Measurements from ENCODE around the gene ACP7.

The ACP7 gene, protein sequence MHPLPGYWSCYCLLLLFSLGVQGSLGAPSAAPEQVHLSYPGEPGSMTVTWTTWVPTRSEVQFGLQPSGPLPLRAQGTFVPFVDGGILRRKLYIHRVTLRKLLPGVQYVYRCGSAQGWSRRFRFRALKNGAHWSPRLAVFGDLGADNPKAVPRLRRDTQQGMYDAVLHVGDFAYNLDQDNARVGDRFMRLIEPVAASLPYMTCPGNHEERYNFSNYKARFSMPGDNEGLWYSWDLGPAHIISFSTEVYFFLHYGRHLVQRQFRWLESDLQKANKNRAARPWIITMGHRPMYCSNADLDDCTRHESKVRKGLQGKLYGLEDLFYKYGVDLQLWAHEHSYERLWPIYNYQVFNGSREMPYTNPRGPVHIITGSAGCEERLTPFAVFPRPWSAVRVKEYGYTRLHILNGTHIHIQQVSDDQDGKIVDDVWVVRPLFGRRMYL

DNA sequence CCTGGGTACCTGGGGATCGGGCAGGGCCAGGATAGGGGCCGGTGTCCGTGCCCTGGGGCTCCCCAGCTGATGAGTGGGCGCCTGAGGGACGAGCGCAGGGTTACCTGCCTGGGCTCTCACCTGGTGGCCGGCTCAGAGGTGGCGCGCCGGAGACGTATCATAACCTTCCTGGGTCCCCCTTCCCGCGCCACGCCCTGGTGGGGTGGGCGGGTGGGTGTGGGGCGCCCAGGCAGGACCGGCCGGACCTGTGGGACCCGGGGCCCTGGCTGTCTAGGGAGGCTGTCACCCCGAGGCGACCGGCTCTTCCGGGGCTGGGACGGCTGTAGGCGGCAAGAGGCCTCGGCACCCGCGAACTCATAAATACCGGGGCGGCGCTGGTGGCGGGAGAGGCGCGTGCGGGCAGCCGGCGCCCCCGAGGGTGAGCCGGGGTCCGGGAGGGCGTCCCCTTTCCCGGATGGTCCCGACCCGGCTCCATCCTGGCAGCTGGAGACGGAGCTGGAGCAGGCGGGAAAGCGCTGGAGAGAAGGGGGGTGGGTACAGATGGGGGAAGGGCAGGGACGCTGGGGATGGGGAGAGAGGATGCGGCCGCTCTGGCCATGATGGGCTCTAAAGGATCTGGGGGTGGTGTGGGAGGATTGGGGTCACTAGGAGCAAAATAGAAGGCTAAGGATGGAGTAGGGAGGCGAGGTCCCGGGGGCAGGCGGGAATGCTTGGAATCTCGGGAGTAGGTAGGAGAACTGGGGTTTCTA is at the start of gene ACP7:
ACP7 (plus strand) TSS at position 386 of the 749 bp plus-strand sequence. CDS start 902 bp downstream, outside the sequence.
- TF ChIP-seq GATA3 (IDR thresholded peaks at IDR 0.05; ENCODE audit: low read depth, low read length) (no peak), GATA2 (IDR thresholded peaks at IDR 0.05; ENCODE audit: low read depth, low read length) (no peak)

DNA sequence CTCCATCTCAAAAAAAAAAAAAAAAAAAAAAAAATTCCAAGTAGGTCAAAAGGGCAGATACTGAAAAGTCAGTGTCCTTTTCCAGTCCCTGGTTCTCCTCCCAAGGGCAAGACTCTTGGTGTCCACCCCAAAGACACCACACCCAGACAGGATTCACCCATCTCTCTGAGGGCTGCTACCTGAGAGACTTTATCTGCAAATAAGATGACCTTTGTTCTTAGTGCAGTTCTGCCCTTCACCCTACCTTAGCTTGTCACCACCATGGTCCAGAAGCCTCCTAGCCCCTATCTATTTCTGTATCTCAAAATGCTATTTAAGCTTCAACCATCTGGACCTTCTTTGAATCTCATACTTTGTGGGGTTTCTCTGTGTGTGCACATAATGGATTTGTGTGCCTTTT is 47.6 kb upstream of the ACP7 start:
- no peak for TF ChIP-seq GATA2 (IDR thresholded peaks at IDR 0.05; ENCODE audit: low read depth, low read length)
- no peak for TF ChIP-seq GATA3 (IDR thresholded peaks at IDR 0.05; ENCODE audit: low read depth, low read length)

DNA sequence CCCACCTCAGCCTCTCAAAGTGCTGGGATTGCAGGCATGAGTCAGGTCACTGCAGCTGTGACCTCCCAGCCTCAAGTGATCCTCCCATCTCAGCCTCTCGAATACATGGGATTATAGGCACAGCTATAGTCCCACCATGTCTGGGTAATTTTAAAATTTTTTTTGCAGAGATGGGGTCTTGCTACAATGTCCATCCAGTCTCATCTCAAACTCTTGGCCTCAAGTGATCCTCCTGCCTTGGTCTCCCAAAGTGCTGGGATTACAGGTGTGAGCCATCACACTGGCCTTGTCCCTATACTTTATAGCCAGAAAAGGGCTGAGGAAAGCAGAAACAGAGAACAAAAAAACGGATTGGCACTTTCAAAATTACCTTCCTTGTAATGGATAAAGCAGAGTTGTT is 47.0 kb upstream of the ACP7 start:
- TF ChIP-seq GATA2 (IDR thresholded peaks at IDR 0.05; ENCODE audit: low read depth, low read length), result no peak
- no peak for TF ChIP-seq GATA3 (IDR thresholded peaks at IDR 0.05; ENCODE audit: low read depth, low read length)

DNA sequence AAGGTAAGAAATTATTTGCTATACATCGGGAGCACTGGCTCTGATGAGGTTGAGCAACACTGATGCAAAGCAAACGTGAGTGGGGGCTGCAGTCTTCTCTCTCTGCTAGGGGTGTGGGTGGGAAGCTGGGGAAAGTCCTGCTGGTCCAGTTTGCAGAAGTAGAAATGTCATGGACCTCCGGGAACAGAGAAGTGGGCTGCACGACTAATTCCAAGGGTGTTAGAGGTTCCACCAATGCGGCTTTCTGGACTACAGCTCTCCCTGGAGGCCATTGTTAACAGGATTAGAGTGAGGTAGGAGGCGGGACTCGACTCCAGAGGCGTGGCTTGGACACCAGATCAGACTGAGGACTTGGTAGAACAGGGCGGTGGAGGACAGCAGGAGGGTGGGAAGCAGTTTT is 46.1 kb upstream of the ACP7 start:
- TF ChIP-seq GATA2 (IDR thresholded peaks at IDR 0.05; ENCODE audit: low read depth, low read length) (no peak), GATA3 (IDR thresholded peaks at IDR 0.05; ENCODE audit: low read depth, low read length) (no peak)

DNA sequence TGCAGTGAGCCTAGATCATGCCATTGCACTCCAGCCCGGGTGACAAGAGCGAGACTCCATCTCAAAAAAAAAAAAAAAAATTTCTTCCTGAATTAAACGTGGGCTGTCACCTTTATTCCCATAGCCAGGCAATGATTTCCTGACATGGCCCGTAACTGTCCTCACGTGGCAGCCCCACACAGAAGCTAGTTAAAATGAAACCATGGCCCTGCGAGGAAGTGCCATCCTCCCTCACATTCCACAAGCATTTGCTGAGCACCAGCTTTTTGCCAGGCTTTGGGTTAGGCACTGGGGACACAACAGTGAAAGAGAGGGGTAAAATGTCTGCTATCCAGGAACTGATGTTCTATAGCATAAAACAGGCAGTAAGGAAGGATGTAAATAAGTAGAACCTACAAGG is 38.7 kb upstream of the ACP7 start:
- TF ChIP-seq GATA2 (IDR thresholded peaks at IDR 0.05; ENCODE audit: low read depth, low read length) (no peak), GATA3 (IDR thresholded peaks at IDR 0.05; ENCODE audit: low read depth, low read length) (no peak)

DNA sequence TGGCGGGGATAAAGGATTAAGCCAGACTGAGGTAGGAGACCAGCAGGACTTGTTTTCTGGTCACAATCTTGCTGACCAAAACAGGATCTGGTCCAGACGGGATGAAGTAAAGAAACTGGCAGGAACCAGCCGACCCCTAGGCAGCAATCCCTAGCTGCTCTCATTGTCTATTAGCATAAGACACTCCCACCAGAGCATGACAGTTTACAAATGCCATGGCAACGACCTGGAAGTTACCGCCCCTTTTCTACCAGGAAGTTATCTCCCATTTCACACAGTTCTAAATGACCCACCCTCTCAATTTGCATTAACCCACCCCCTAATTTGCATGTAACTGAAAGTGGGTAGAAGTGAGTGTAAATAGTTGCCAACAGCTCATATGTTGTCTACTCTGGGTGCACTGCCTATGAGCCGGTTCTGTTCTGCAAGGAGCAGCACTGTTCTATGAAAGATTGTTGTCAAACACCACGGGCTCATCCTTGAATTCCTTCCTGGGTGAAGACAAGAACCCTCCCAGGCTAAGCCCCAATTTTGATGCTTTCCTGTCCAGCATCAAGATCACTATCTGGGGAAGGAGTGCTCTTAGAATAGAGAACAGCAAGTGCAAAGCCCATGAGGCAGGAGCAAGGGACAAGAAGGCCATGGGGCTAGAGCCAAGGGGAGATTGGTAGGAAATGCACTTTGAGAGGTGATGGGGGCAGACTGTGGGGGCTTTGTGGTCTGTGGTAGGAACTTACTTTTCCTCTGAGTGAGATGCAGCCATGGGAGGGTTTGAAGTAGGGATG is 37.9 kb upstream of the ACP7 start:
- TF ChIP-seq GATA3 (IDR thresholded peaks at IDR 0.05; ENCODE audit: low read depth, low read length), result no peak
- no peak for TF ChIP-seq GATA2 (IDR thresholded peaks at IDR 0.05; ENCODE audit: low read depth, low read length)

DNA sequence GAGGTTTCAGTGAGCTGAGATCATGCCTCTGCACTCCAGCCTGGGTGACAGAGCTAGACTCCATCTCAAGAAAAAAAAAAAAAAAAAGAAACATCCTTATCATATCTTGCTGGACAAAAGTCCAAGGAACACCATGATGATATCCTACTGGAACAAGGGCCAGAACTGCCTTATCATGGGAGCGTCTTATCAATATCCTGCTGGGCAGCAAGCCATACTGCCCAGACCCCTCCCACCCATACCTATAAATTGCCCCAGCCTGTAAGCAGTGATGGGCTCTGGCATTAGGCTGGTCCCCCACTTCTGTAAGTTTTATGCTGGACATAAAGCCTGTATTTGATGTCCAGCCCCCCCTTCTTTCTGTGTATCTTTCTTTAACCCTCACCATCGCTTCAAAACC is 37.1 kb upstream of the ACP7 start:
- no peak for TF ChIP-seq GATA3 (IDR thresholded peaks at IDR 0.05; ENCODE audit: low read depth, low read length)
- no peak for TF ChIP-seq GATA2 (IDR thresholded peaks at IDR 0.05; ENCODE audit: low read depth, low read length)

DNA sequence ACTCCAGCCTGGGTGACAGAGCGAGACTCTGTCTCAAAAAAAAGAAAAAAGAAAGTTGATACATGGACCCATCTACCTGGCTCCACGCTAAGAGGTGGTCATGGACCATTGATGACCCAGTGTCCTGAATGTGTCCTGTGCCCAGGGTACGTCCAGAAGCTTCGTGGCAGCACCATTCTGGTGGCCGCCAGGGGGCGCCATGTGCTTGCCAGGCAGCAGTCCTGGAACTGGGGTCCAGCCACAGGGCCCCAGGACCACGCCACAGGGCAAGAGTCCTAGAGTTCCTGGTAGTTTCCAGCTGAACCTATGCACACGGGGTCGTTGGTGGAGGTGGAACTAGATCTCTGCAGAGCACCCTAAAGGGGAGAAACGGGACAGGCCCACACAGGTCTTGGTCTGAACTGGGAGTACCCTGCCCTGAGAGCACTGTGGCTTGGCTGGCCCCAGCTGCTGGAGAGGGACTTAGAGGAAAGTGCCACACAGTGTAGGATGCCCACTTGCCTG is 31.9 kb upstream of the ACP7 start:
- TF ChIP-seq GATA3 (IDR thresholded peaks at IDR 0.05; ENCODE audit: low read depth, low read length), result no peak
- no peak for TF ChIP-seq GATA2 (IDR thresholded peaks at IDR 0.05; ENCODE audit: low read depth, low read length)

DNA sequence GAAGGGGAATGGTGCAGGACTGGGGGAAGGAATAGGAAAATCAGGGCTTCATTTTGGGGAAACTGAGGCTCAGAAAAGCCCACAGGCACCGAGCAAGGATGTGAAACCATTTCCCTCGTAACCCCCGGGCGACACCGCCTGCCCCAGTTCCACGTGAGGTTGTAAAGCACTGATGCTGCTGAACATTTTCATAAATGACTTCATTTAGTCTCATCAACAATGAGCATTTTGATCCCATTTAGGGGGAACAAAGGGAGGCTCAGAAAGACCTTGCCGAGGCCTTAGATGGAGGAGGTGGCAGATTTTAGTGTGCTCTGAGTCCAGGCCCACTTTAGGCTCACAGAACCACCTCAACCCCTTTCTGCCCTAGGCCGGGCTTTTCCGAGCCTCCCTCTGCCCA is 31.3 kb upstream of the ACP7 start:
- TF ChIP-seq GATA3 (IDR thresholded peaks at IDR 0.05; ENCODE audit: low read depth, low read length) (no peak), GATA2 (IDR thresholded peaks at IDR 0.05; ENCODE audit: low read depth, low read length) (no peak)

DNA sequence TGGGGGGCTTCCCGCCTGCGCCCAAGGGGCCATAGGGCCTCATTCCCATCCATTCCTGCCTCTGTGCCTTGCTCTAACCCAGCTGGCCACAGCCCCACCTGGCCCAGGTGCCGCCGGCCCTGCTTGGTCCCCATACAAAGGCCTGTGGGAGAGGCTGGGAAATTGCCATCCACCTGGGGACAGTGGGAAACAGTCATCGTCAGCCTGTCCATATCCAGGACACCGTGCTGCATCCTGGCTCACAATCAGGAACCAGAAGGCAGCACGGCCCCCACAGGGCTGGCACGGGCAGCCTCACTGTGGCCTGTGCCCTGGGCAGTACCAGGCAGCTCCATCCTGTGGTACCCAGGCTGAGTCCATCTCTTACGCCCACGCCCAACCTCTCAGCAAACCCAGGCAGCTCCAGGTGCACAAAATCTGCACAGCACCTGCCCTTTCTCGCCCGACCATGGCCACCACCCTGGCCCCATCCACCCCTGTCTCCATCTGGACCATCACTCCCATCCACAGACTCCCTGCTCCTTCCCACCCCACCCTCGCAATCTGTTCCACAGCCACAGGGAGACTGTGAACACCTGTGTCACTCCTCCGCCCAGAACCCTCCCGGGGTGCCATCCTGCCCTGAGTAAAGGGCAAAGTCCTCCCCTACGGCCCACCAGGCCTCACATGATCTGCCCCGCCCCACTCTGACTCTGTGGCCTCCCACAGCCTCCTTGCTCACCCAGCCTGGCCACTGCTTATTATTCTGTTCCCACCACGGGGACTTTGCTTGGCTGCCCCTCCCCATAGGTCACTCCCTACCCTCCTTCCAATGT is 30.7 kb upstream of the ACP7 start:
- TF ChIP-seq GATA3 (IDR thresholded peaks at IDR 0.05; ENCODE audit: low read depth, low read length) (no peak), GATA2 (IDR thresholded peaks at IDR 0.05; ENCODE audit: low read depth, low read length) (no peak)

DNA sequence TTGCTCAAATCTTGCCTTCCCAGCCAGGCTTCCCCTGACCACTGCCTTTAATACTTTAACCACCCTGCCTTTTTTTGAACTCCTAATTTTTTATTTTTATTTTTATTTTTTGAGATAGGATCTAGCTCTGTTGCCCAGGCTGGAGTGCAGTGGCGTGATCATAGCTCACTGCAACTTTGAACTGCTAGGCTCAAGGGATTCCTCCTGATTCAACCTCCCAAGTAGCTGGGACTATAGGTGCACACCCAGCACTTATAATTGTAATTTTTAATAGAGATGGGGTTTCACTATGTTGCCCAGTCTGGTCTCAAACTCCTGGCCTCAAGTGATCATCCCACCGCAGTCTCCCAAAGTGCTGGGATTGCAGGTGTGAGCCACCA is 30.1 kb upstream of the ACP7 start:
- TF ChIP-seq GATA2 (IDR thresholded peaks at IDR 0.05; ENCODE audit: low read depth, low read length), result no peak
- TF ChIP-seq GATA3 (IDR thresholded peaks at IDR 0.05; ENCODE audit: low read depth, low read length), result no peak

DNA sequence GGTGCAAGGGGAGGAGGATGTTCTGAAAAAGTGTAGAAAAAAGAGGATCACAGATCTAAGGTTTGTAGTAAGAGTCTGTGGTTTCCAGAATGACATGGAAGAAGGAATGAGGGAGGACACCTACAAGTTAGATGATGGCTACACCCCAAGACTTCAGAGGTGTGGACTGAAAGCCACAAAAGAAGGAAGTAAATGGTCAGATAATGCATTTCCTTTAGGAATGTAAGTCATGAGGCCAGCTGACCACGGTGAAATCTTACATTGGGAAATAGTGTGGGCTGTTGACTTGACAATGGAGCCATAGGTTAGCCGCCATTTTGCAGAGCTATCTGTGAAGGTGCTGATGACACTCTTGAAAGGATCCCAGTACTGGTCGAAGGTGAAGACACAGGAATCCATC is 26.6 kb upstream of the ACP7 start:
- TF ChIP-seq GATA2 (IDR thresholded peaks at IDR 0.05; ENCODE audit: low read depth, low read length) (no peak), GATA3 (IDR thresholded peaks at IDR 0.05; ENCODE audit: low read depth, low read length) (no peak)

DNA sequence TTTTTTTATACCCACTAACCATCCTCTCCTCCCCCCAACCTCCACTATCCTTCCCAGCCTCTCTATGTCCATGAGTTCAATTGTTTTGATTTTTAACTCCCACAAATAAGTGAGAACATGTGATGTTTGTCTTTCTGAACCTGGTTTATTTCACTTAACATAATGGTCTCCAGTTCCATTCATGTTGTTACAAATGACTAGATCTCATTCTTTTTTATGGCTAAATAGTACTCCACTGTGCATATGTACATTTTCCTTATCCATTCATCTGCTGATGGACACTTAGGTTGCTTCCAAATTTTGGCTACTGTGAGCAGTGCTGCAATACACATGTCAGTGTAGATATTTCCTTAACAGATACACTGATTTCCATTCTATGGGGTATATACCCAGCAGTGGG is 24.9 kb upstream of the ACP7 start:
- TF ChIP-seq GATA2 (IDR thresholded peaks at IDR 0.05; ENCODE audit: low read depth, low read length) (no peak), GATA3 (IDR thresholded peaks at IDR 0.05; ENCODE audit: low read depth, low read length) (no peak)
